ENCODE results near the gene RET. TPM values are rescaled to one million over a fixed set of nuclear protein-coding genes. Genes with fewer than 3 reads are reported as not detected.

Gene RET
- total and polyA plus RNA-seq, 2 of the 13 experiments (the other 11 are each of a cell fraction or from before 2014, with no cell fraction given) = 0.02 TPM; not detected in 1

GRCh38 chr10:43082087-43082486 lies 5.2 kb downstream of the RET start (continued):
- no peak for TF ChIP-seq REL (CRISPR knock-in tag; conservative IDR thresholded peaks at IDR 0.05)
- TF ChIP-seq CHD2 (IDR thresholded peaks at IDR 0.05; ENCODE audit: low read depth, low read length) = no peak
- TF ChIP-seq MAZ (IDR thresholded peaks at IDR 0.05; ENCODE audit: borderline replicate concordance, low read depth, low read length) = no peak
- TF ChIP-seq MAZ (CRISPR knock-in tag; IDR thresholded peaks at IDR 0.05; ENCODE audit: low read depth) = no peak
- no peak for TF ChIP-seq ZBTB43 (CRISPR knock-in tag; conservative IDR thresholded peaks at IDR 0.05)
- no peak for TF ChIP-seq LCORL (IDR thresholded peaks at IDR 0.05)
- no peak for TF ChIP-seq LCORL (CRISPR knock-in tag; IDR thresholded peaks at IDR 0.05)

DNA sequence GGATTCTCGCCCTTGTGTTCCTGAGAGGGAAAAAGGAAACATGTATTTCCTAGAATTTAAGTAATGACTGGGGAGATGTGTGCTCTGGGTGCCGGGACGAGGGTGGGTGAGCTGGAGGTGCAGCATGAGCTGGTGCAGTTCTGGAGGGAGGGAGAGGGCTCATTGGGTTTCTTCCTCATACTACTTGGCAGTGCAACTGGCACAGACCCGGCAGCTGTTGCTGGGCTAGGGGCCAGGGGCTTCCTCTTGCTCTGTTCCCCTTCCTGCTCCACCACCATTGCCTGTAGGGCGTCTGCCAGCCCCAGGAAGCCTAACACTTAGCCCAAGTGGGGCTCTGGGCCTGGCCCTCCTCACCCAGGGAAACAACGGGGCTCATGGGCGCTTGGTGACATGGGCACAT lies 5.9 kb downstream of the RET start:
- H3K9ac ChIP-seq (ENCODE audit: insufficient read depth, low read depth, low read length) = no peak overlapping the region
- no peak for FAIRE-seq
- no peak for DNase-seq (ENCODE audit: low spot score)
- ChIA-PET POLR2A (no interaction called here), CTCF (ENCODE audit: low intra/inter-chr PET ratio, low total read pairs) (no interaction called here)
- no peaks in the 10 kb centered on the region for H4K20me1 ChIP-seq (ENCODE audit: insufficient read depth, low read length)
- no peaks in the 10 kb centered on the region for H3K4me1 ChIP-seq (ENCODE audit: insufficient read depth, low read length)
- 20% methylated on average over 5 of the region's 7 CpGs for WGBS (ENCODE audit: low lambda C conversion rate)
- H3K4me3 ChIP-seq (replicated peaks in 1 of 3; ENCODE audit: insufficient read depth in 1 of 3, low read depth in 2 of 3, low read length in 3 of 3) = no peak overlapping the region
- peaks cover 3 to 52% of the 10 kb centered on the region in 2 experiments for H3K27me3 ChIP-seq (ENCODE audit: control insufficient read depth in 1 of 2, insufficient read depth in 2 of 2, low read length in 2 of 2)
- no peaks in the 10 kb centered on the region for H3K79me2 ChIP-seq (ENCODE audit: insufficient read depth, low read length)
- H2AFZ ChIP-seq (ENCODE audit: low read length) = no peak overlapping the region
- no peak overlapping the region for H3K27ac ChIP-seq (ENCODE audit: extremely low read length, insufficient read depth, low read length)
- intact Hi-C loops (cut with micrococcal nuclease; ENCODE audit: unreplicated experiment) (no loop called here), in situ Hi-C loops (cut with HindIII; ENCODE audit: extremely low pct_ligation_motif_present, low pct_unique_long_range_greater_than_20kb) (no loop called here)
- ATAC-seq = no peak
- no TSS peak for BruUV-seq (replicated peaks)
- H3K4me2 ChIP-seq (ENCODE audit: low read depth, low read length) = no peak overlapping the region
- H3K9me3 ChIP-seq (ENCODE audit: low read length) = no peaks in the 10 kb centered on the region
- H3K36me3 ChIP-seq (replicated peaks in 1 of 2; ENCODE audit: control insufficient read depth in 1 of 2, insufficient read depth in 2 of 2, low read length in 2 of 2) = no peaks in the 10 kb centered on the region
- TF ChIP-seq MXI1 (IDR thresholded peaks at IDR 0.05; ENCODE audit: borderline replicate concordance, low read depth, low read length) (no peak), LCORL (IDR thresholded peaks at IDR 0.05) (no peak), LCORL (CRISPR knock-in tag; IDR thresholded peaks at IDR 0.05) (no peak), ZNF567 (CRISPR knock-in tag; IDR thresholded peaks at IDR 0.05; ENCODE audit: borderline replicate concordance) (no peak), U2AF1 (optimal IDR thresholded peaks at IDR 0.05; ENCODE audit: low read depth, low read length) (no peak), HCFC1 (IDR thresholded peaks at IDR 0.05; ENCODE audit: low read depth, low read length) (no peak)
- TF ChIP-seq, protein P1, sequence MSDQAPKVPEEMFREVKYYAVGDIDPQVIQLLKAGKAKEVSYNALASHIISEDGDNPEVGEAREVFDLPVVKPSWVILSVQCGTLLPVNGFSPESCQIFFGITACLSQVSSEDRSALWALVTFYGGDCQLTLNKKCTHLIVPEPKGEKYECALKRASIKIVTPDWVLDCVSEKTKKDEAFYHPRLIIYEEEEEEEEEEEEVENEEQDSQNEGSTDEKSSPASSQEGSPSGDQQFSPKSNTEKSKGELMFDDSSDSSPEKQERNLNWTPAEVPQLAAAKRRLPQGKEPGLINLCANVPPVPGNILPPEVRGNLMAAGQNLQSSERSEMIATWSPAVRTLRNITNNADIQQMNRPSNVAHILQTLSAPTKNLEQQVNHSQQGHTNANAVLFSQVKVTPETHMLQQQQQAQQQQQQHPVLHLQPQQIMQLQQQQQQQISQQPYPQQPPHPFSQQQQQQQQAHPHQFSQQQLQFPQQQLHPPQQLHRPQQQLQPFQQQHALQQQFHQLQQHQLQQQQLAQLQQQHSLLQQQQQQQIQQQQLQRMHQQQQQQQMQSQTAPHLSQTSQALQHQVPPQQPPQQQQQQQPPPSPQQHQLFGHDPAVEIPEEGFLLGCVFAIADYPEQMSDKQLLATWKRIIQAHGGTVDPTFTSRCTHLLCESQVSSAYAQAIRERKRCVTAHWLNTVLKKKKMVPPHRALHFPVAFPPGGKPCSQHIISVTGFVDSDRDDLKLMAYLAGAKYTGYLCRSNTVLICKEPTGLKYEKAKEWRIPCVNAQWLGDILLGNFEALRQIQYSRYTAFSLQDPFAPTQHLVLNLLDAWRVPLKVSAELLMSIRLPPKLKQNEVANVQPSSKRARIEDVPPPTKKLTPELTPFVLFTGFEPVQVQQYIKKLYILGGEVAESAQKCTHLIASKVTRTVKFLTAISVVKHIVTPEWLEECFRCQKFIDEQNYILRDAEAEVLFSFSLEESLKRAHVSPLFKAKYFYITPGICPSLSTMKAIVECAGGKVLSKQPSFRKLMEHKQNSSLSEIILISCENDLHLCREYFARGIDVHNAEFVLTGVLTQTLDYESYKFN (CRISPR knock-in tag; conservative IDR thresholded peaks at IDR 0.05) = no peak
- TF ChIP-seq, protein P2, sequence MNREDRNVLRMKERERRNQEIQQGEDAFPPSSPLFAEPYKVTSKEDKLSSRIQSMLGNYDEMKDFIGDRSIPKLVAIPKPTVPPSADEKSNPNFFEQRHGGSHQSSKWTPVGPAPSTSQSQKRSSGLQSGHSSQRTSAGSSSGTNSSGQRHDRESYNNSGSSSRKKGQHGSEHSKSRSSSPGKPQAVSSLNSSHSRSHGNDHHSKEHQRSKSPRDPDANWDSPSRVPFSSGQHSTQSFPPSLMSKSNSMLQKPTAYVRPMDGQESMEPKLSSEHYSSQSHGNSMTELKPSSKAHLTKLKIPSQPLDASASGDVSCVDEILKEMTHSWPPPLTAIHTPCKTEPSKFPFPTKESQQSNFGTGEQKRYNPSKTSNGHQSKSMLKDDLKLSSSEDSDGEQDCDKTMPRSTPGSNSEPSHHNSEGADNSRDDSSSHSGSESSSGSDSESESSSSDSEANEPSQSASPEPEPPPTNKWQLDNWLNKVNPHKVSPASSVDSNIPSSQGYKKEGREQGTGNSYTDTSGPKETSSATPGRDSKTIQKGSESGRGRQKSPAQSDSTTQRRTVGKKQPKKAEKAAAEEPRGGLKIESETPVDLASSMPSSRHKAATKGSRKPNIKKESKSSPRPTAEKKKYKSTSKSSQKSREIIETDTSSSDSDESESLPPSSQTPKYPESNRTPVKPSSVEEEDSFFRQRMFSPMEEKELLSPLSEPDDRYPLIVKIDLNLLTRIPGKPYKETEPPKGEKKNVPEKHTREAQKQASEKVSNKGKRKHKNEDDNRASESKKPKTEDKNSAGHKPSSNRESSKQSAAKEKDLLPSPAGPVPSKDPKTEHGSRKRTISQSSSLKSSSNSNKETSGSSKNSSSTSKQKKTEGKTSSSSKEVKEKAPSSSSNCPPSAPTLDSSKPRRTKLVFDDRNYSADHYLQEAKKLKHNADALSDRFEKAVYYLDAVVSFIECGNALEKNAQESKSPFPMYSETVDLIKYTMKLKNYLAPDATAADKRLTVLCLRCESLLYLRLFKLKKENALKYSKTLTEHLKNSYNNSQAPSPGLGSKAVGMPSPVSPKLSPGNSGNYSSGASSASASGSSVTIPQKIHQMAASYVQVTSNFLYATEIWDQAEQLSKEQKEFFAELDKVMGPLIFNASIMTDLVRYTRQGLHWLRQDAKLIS (CRISPR knock-in tag; IDR thresholded peaks at IDR 0.05) = no peak
- TF ChIP-seq, protein P3, sequence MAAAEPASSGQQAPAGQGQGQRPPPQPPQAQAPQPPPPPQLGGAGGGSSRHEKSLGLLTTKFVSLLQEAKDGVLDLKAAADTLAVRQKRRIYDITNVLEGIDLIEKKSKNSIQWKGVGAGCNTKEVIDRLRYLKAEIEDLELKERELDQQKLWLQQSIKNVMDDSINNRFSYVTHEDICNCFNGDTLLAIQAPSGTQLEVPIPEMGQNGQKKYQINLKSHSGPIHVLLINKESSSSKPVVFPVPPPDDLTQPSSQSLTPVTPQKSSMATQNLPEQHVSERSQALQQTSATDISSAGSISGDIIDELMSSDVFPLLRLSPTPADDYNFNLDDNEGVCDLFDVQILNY (CRISPR knock-in tag; conservative IDR thresholded peaks at IDR 0.05) = no peak

Data from HepG2 (cell line).